Mucosa of descending colon (tissue), 3 donors: Measurements from ENCODE around the gene UBE2U. TPM values are rescaled to one million over a fixed set of nuclear protein-coding genes. Genes with fewer than 3 reads are reported as not detected.

Experiments
- ATAC-seq: fragments of 200-7000 bp; cut with Tn5 transposase; one replicate; pipeline ENCODE4 v1.9.1; 2020; ENCODE audit warnings: mild to moderate bottlenecking, moderate library complexity
- DNase-seq, 3 donors: peaks; one replicate each; pipeline ENCODE4 v3.0.0-alpha.2; 2020
- H3K36me3 ChIP-seq: fragments of 200-600 bp; one replicate; pipeline ENCODE4 v1.8.0; 2021; ENCODE audit warnings: low read depth, mild to moderate bottlenecking
- H3K4me1 ChIP-seq: fragments of 200-600 bp; one replicate; pipeline ENCODE4 v1.8.0; 2021; ENCODE audit warnings: low read depth, mild to moderate bottlenecking
- H3K4me3 ChIP-seq: fragments of 200-600 bp; one replicate; pipeline ENCODE4 v1.8.0; 2021; ENCODE audit warnings: mild to moderate bottlenecking
- H3K9me3 ChIP-seq: fragments of 200-600 bp; one replicate; pipeline ENCODE4 v1.8.0; 2021; ENCODE audit warnings: mild to moderate bottlenecking
- CTCF ChIP-seq: fragments of 200-600 bp; IDR thresholded peaks from one replicate; pipeline ENCODE4 v1.8.0; 2022; ENCODE audit warnings: antibody characterized with exemption, mild to moderate bottlenecking
- intact Hi-C, 2 donors: fragments of 100-400 bp; cut with DNase I in 1 of 2; cut with micrococcal nuclease in 1 of 2; formaldehyde crosslinking; loops; one replicate each; pipeline versions ENCODE4 v1.11.0 to v1.11.1; 2022; cut with DNase I, micrococcal nuclease
- total RNA-seq, 3 donors: library from RNA; stranded (reverse); fragmentation: NEBNext Ultra II Directional in 2 of 3; extraction: Animal tissue kit (Norgen Biotek cat#: 25700) in 2 of 3; gene quantifications; one replicate each; pipeline versions ENCODE4 v1.2.1 to v1.2.4, GENCODE V29; 2021 to 2023
- donor health status: DM: no; HTN: no; CAD: no; lungs with moderate emphysema.
- donor health status: DM: no; HTN: no; CAD: no.
- donor health status: DM: no; HTN: yes; CAD: no.

UBE2U gene
- total RNA-seq, 3 donors from 2014 or later, result not detected

- no peak for DNase-seq
- Histone ChIP-seq H3K4me1 (no peaks in the 10 kb centered on the region), H3K36me3 (no peaks in the 10 kb centered on the region), H3K9me3 (no peaks in the 10 kb centered on the region), H3K4me3 (no peak overlapping the region)
- no peak for TF ChIP-seq CTCF
- no peak for ATAC-seq
- intact Hi-C loops, result no loop called here
These were observed 89.0 kb downstream of the UBE2U start for GRCh38 chr1:64292399-64292798.

GRCh38 chr1:64293820-64294219 is 90.4 kb downstream of the UBE2U start:
- DNase-seq, result no peak
- intact Hi-C loops, result no loop called here
- no peak for ATAC-seq
- Histone ChIP-seq H3K4me1 (no peaks in the 10 kb centered on the region), H3K9me3 (no peaks in the 10 kb centered on the region), H3K4me3 (no peak overlapping the region), H3K36me3 (no peaks in the 10 kb centered on the region)
- no peak for TF ChIP-seq CTCF

- H3K36me3 ChIP-seq, result no peaks in the 10 kb centered on the region
- H3K4me1 ChIP-seq, result no peaks in the 10 kb centered on the region
- no peak overlapping the region for H3K4me3 ChIP-seq
- no peaks in the 10 kb centered on the region for H3K9me3 ChIP-seq
- DNase-seq (no peak), ATAC-seq (no peak)
- no peak for TF ChIP-seq CTCF
- intact Hi-C loops, result no loop called here
These were observed 91.7 kb downstream of the UBE2U start for GRCh38 chr1:64295136-64295535.

- Histone ChIP-seq H3K4me1 (no peaks in the 10 kb centered on the region), H3K36me3 (no peaks in the 10 kb centered on the region), H3K9me3 (no peaks in the 10 kb centered on the region), H3K4me3 (no peak overlapping the region)
- no peak for TF ChIP-seq CTCF
- no peak for DNase-seq
- ATAC-seq, result no peak
- intact Hi-C loops, result no loop called here
These were observed 92.1 kb downstream of the UBE2U start for GRCh38 chr1:64295561-64295960.

- Histone ChIP-seq H3K9me3 (no peaks in the 10 kb centered on the region), H3K4me1 (no peaks in the 10 kb centered on the region), H3K4me3 (no peak overlapping the region), H3K36me3 (no peaks in the 10 kb centered on the region)
- no peak for TF ChIP-seq CTCF
- ATAC-seq, result no peak
- intact Hi-C loops, result no loop called here
- DNase-seq, result no peak
These were observed 93.0 kb downstream of the UBE2U start for GRCh38 chr1:64296459-64296858.

- Histone ChIP-seq H3K4me1 (no peaks in the 10 kb centered on the region), H3K36me3 (no peaks in the 10 kb centered on the region), H3K4me3 (no peak overlapping the region), H3K9me3 (no peaks in the 10 kb centered on the region)
- intact Hi-C loops, result no loop called here
- no peak for DNase-seq
- no peak for ATAC-seq
- TF ChIP-seq CTCF, result no peak
These were observed 98.8 kb downstream of the UBE2U start for GRCh38 chr1:64302194-64302593.
